Subcutaneous adipose tissue (tissue), 4 donors: ENCODE results near the gene COL19A1. TPM values are rescaled to one million over a fixed set of nuclear protein-coding genes. Genes with fewer than 3 reads are reported as not detected.

Experiments used
- CTCF ChIP-seq: fragments of 450-650 bp; IDR thresholded peaks from one replicate; pipeline ENCODE4 v1.5.1; 2016; ENCODE audit warnings: low read depth, mild to moderate bottlenecking, control low read depth, antibody characterized with exemption, moderate library complexity
- total RNA-seq, 4 donors: library from RNA; depleted of rRNA; stranded (reverse); fragments of >200 nt; gene quantifications; one replicate each; pipeline ENCODE4 v1.1.0, GENCODE V29; 2016

Gene COL19A1
- total RNA-seq, 4 donors from 2014 or later, result not detected

- TF ChIP-seq CTCF, result no peak
Observed at GRCh38 chr6:70080443-70081070, 214.2 kb downstream of the COL19A1 start.

GRCh38 chr6:70082830-70083229, 216.5 kb downstream of the COL19A1 start:
- no peak for TF ChIP-seq CTCF

GRCh38 chr6:70086806-70087205, 220.4 kb downstream of the COL19A1 start:
- TF ChIP-seq CTCF, result no peak

GRCh38 chr6:70094156-70094555, 227.8 kb downstream of the COL19A1 start:
- TF ChIP-seq CTCF, result no peak

- no peak for TF ChIP-seq CTCF
Observed at GRCh38 chr6:70099732-70100131, 233.4 kb downstream of the COL19A1 start.

- no peak for TF ChIP-seq CTCF
Observed at GRCh38 chr6:70103798-70104197, 237.4 kb downstream of the COL19A1 start.

GRCh38 chr6:70107852-70108629, 241.7 kb downstream of the COL19A1 start:
- TF ChIP-seq CTCF, result no peak
